Vagina (tissue), 2 donors: ENCODE data around the gene POLR2C.

Source experiments
- CTCF ChIP-seq, 3 experiments: fragments of 450-650 bp in 2 of 3; fragments of 200-600 bp in 1 of 3; sonication (generic) in 1 of 3; IDR thresholded peaks; one replicate each; pipeline ENCODE4 v1.5.1; 2017 to 2019; ENCODE audit warnings: antibody characterized with exemption in 3 of 3, mild to moderate bottlenecking in 2 of 3, moderate library complexity in 2 of 3
- POLR2A ChIP-seq, 2 donors: fragments of 450-650 bp; IDR thresholded peaks; one replicate each; pipeline ENCODE4 v1.6.1; 2017; ENCODE audit warnings: antibody characterized with exemption in 2 of 2, mild to moderate bottlenecking in 2 of 2, moderate library complexity in 2 of 2

GRCh38 chr16:57480754-57481230, 18.3 kb downstream of the POLR2C start:
- TF ChIP-seq POLR2A (IDR thresholded peaks at IDR 0.05), result no peak
- no peak for TF ChIP-seq CTCF (IDR thresholded peaks at IDR 0.05)
